Hepatocyte (in vitro differentiated cells): Measurements from ENCODE around the gene FLYWCH2.

Source experiments
- EZH2phosphoT487 ChIP-seq: fragments of 200-600 bp; sonication (generic); IDR thresholded peaks from one replicate; pipeline ENCODE4 v1.6.1; 2018; ENCODE audit warnings: antibody characterized with exemption, mild to moderate bottlenecking, low read depth, moderate library complexity; ENCODE audit not compliant: unreplicated experiment, severe bottlenecking
- TF ChIP-seq, protein P1 (sequence below): fragments of 200-600 bp; sonication (generic); IDR thresholded peaks from 2 replicates; pipeline ENCODE4 v1.5.1; 2016; ENCODE audit warnings: antibody characterized with exemption, mild to moderate bottlenecking; ENCODE audit not compliant: poor library complexity

DNA sequence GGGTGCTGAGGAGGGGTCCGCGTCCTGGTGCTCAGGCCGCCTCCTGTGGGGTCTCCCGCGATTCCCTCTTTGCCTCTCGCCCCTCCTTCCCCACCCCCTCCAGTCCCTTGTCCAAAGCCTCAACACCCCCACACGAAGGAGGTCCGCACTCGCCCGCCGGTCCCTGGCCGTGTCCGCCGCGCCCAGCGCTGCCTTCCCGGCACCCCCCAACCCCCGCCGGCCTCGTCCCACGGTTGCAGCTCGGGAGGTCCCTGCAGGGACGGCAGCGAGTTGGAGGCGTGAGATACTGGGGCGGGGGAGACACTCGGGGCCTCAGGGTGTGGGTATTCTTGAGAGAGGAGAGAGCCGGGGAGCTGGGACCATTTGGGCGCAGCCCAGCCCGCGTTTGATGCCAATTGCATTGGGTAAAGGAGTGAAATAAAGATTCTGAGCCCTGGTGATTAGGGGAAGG, 468 bp downstream of the FLYWCH2 start:
- TF ChIP-seq, protein P1, sequence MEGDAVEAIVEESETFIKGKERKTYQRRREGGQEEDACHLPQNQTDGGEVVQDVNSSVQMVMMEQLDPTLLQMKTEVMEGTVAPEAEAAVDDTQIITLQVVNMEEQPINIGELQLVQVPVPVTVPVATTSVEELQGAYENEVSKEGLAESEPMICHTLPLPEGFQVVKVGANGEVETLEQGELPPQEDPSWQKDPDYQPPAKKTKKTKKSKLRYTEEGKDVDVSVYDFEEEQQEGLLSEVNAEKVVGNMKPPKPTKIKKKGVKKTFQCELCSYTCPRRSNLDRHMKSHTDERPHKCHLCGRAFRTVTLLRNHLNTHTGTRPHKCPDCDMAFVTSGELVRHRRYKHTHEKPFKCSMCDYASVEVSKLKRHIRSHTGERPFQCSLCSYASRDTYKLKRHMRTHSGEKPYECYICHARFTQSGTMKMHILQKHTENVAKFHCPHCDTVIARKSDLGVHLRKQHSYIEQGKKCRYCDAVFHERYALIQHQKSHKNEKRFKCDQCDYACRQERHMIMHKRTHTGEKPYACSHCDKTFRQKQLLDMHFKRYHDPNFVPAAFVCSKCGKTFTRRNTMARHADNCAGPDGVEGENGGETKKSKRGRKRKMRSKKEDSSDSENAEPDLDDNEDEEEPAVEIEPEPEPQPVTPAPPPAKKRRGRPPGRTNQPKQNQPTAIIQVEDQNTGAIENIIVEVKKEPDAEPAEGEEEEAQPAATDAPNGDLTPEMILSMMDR = peak; percentile 12
- no peak for TF ChIP-seq EZH2phosphoT487
